Gastroesophageal sphincter (tissue), 3 donors: ENCODE results near the gene LDB2.

Source experiments
- POLR2A ChIP-seq, 2 donors: fragments of 450-650 bp; IDR thresholded peaks; one replicate each; pipeline ENCODE4 v1.6.1; 2017; ENCODE audit warnings: antibody characterized with exemption in 2 of 2, mild to moderate bottlenecking in 2 of 2, moderate library complexity in 1 of 2
- POLR2AphosphoS5 ChIP-seq: sonication (generic); formaldehyde crosslinking; IDR thresholded peaks from one replicate; pipeline ENCODE4 v1.6.1; 2017; ENCODE audit warnings: antibody characterized with exemption
- TF ChIP-seq, protein P1 (sequence below), 4 experiments: fragments of 200-600 bp in 2 of 4; fragments of 450-650 bp in 2 of 4; sonication (generic) in 1 of 4; IDR thresholded peaks; one replicate each; pipeline ENCODE4 v1.5.1; 2017 to 2019; ENCODE audit warnings: antibody characterized with exemption in 4 of 4, mild to moderate bottlenecking in 2 of 4, moderate library complexity in 2 of 4

DNA sequence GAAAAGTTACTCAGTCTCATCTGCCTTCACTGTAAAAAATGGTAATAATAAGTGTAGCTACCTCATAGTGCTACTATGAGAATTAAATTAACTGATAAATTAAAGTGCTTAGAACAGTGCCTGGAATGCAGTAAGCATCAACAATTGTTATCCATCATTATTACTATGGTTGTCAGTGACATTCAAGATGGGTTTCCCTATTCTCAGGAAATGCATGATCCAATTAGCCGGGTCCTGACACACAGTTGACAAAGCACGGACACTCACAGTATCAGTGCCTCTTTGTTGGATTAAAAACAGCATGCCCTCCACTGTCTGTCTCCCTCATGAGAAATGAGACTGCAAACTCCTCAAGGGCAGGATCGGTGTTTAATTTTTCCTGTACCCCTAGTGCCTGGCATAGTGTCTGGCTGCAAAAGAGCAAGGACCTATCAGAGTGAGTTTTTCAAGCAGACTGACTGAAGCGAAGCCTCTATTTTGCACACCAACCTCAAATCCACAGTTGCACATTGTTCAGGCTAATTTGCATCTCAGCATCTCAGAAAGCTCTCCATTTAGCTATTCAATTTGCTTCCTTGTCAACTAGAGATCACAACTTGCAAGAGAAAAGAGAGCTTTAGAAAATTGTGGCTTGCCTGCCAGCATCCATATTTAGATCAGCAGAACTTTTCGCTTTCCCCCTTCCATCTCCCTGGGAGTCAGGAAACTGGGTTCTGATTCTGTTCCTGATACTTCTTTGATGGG, 122.9 kb downstream of the LDB2 start:
- TF ChIP-seq POLR2AphosphoS5 (no peak), POLR2A (IDR thresholded peaks at IDR 0.05) (no peak)
- TF ChIP-seq, protein P1, sequence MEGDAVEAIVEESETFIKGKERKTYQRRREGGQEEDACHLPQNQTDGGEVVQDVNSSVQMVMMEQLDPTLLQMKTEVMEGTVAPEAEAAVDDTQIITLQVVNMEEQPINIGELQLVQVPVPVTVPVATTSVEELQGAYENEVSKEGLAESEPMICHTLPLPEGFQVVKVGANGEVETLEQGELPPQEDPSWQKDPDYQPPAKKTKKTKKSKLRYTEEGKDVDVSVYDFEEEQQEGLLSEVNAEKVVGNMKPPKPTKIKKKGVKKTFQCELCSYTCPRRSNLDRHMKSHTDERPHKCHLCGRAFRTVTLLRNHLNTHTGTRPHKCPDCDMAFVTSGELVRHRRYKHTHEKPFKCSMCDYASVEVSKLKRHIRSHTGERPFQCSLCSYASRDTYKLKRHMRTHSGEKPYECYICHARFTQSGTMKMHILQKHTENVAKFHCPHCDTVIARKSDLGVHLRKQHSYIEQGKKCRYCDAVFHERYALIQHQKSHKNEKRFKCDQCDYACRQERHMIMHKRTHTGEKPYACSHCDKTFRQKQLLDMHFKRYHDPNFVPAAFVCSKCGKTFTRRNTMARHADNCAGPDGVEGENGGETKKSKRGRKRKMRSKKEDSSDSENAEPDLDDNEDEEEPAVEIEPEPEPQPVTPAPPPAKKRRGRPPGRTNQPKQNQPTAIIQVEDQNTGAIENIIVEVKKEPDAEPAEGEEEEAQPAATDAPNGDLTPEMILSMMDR (IDR thresholded peaks at IDR 0.05) = no peak
